Breast epithelium (tissue), 4 donors: Measurements from ENCODE around the gene ISL2. TPM values are rescaled to one million over a fixed set of nuclear protein-coding genes. Genes with fewer than 3 reads are reported as not detected.

Experiments used
- DNase-seq, 2 donors: peaks; one replicate each; pipeline ENCODE4 v3.0.0-alpha.2; 2019; ENCODE audit warnings: low spot score in 2 of 2
- H3K27ac ChIP-seq, 2 donors: fragments of 200-600 bp; sonication (generic) in 1 of 2; one replicate each; pipeline ENCODE4 v1.5.1; 2016 to 2019; ENCODE audit warnings: mild to moderate bottlenecking in 1 of 2
- H3K27me3 ChIP-seq, 2 donors: fragments of 200-600 bp; sonication (generic) in 1 of 2; one replicate each; pipeline versions ENCODE4 v1.5.1 to v1.6.0; 2017 to 2019; ENCODE audit warnings: control low read depth in 1 of 2, mild to moderate bottlenecking in 1 of 2
- H3K36me3 ChIP-seq: fragments of 200-600 bp; one replicate; pipeline ENCODE4 v1.5.1; 2019
- H3K4me1 ChIP-seq, 2 donors: fragments of 200-600 bp; sonication (generic); one replicate each; pipeline ENCODE4 v1.5.1; 2016 to 2019; ENCODE audit warnings: control low read depth in 1 of 2
- H3K4me3 ChIP-seq, 3 donors: fragments of 200-600 bp; sonication (generic); 1 replicate in 2 of 3; 2 replicates in 1 of 3; pipeline ENCODE4 v1.5.1; 2016 to 2019; ENCODE audit warnings: mild to moderate bottlenecking in 3 of 3, moderate library complexity in 2 of 3
- H3K9me3 ChIP-seq, 2 donors: fragments of 200-600 bp; sonication (generic) in 1 of 2; one replicate each; pipeline ENCODE4 v1.5.1; 2016 to 2019; ENCODE audit warnings: control low read depth in 1 of 2
- CTCF ChIP-seq, 3 donors: fragments of 450-650 bp; IDR thresholded peaks; one replicate each; pipeline ENCODE4 v1.5.1; 2016 to 2017; ENCODE audit warnings: antibody characterized with exemption in 3 of 3, mild to moderate bottlenecking in 3 of 3, moderate library complexity in 3 of 3
- POLR2A ChIP-seq: fragments of 450-650 bp; IDR thresholded peaks from one replicate; pipeline ENCODE4 v1.6.1; 2016; ENCODE audit warnings: antibody characterized with exemption, mild to moderate bottlenecking, moderate library complexity
- POLR2AphosphoS5 ChIP-seq, 3 donors: sonication (generic); formaldehyde crosslinking; IDR thresholded peaks; one replicate each; pipeline ENCODE4 v1.6.1; 2017; ENCODE audit warnings: antibody characterized with exemption in 3 of 3
- intact Hi-C: fragments of 100-400 bp; cut with DNase I; formaldehyde crosslinking; loops from one replicate; pipeline ENCODE4 v1.15.1; 2023; ENCODE audit warnings: low total_unique reads
- total RNA-seq, 3 donors: library from RNA; depleted of rRNA; stranded (reverse); fragments of >200 nt; gene quantifications; one replicate each; pipeline ENCODE4 v1.1.0, GENCODE V29; 2016

ISL2 gene
- total RNA-seq, 3 donors from 2014 or later, result 0.29 TPM; not detected in 2

- DNase-seq, result no peak
- TF ChIP-seq POLR2A (no peak), CTCF (IDR thresholded peaks at IDR 0.05) (no peak), POLR2AphosphoS5 (IDR thresholded peaks at IDR 0.05) (no peak)
- Histone ChIP-seq H3K27ac (no peak overlapping the region), H3K9me3 (no peaks in the 10 kb centered on the region), H3K27me3 (peaks cover 0 to under 1% of the 10 kb centered on the region in 2 donors), H3K4me1 (no peaks in the 10 kb centered on the region), H3K36me3 (no peaks in the 10 kb centered on the region), H3K4me3 (no peak overlapping the region)
- intact Hi-C loops, result no loop called here
Observed at GRCh38 chr15:76353903-76354302, 17.3 kb downstream of the ISL2 start.

- H3K9me3 ChIP-seq, result no peaks in the 10 kb centered on the region
- no peaks in the 10 kb centered on the region for H3K4me1 ChIP-seq
- no peak overlapping the region for H3K27ac ChIP-seq
- intact Hi-C loops, result no loop called here
- TF ChIP-seq CTCF (IDR thresholded peaks at IDR 0.05), result no peak
- TF ChIP-seq POLR2AphosphoS5 (IDR thresholded peaks at IDR 0.05), result no peak
- TF ChIP-seq POLR2A, result no peak
- H3K4me3 ChIP-seq, result no peak overlapping the region
- no peaks in the 10 kb centered on the region for H3K27me3 ChIP-seq
- no peaks in the 10 kb centered on the region for H3K36me3 ChIP-seq
- no peak for DNase-seq
Observed at GRCh38 chr15:76354823-76355440, 18.4 kb downstream of the ISL2 start.

- Histone ChIP-seq H3K27me3 (no peaks in the 10 kb centered on the region), H3K36me3 (no peaks in the 10 kb centered on the region), H3K4me3 (no peak overlapping the region), H3K27ac (no peak overlapping the region), H3K4me1 (no peaks in the 10 kb centered on the region), H3K9me3 (no peaks in the 10 kb centered on the region)
- TF ChIP-seq POLR2A, result no peak
- TF ChIP-seq POLR2AphosphoS5 (IDR thresholded peaks at IDR 0.05), result no peak
- TF ChIP-seq CTCF (IDR thresholded peaks at IDR 0.05), result no peak
- intact Hi-C loops, result no loop called here
- no peak for DNase-seq
Observed at GRCh38 chr15:76358453-76358852, 21.9 kb downstream of the ISL2 start.

GRCh38 chr15:76359152-76359551 lies 22.6 kb downstream of the ISL2 start:
- Histone ChIP-seq H3K27ac (no peak overlapping the region), H3K4me3 (no peak overlapping the region), H3K4me1 (no peaks in the 10 kb centered on the region), H3K9me3 (no peaks in the 10 kb centered on the region), H3K36me3 (no peaks in the 10 kb centered on the region), H3K27me3 (no peaks in the 10 kb centered on the region)
- intact Hi-C loops, result no loop called here
- TF ChIP-seq POLR2A, result no peak
- TF ChIP-seq POLR2AphosphoS5 (IDR thresholded peaks at IDR 0.05), result no peak
- TF ChIP-seq CTCF (IDR thresholded peaks at IDR 0.05), result no peak
- no peak for DNase-seq

- H3K27ac ChIP-seq, result no peak overlapping the region
- no peaks in the 10 kb centered on the region for H3K36me3 ChIP-seq
- no peak for DNase-seq
- no peak overlapping the region for H3K4me3 ChIP-seq
- intact Hi-C loops, result no loop called here
- no peaks in the 10 kb centered on the region for H3K9me3 ChIP-seq
- TF ChIP-seq POLR2A (no peak), POLR2AphosphoS5 (IDR thresholded peaks at IDR 0.05) (no peak), CTCF (IDR thresholded peaks at IDR 0.05) (no peak)
- no peaks in the 10 kb centered on the region for H3K27me3 ChIP-seq
- H3K4me1 ChIP-seq, result no peaks in the 10 kb centered on the region
Observed at GRCh38 chr15:76360416-76360815, 23.8 kb downstream of the ISL2 start.
